MCF 10A (cell line): ENCODE results near the gene PDCD7. TPM values are rescaled to one million over a fixed set of nuclear protein-coding genes. Genes with fewer than 3 reads are reported as not detected.

Source experiments
- BruUV-seq: library from RNA; stranded (reverse); fragments of 400-500 nt; replicated peaks from 2 replicates; lab custom pipeline; 2021; lab: Mats Ljungman, UMichigan
- CTCF ChIA-PET: fragments of 300-600 bp; sonication (Branson Sonifier 250); formaldehyde crosslinking; extraction: SDS; loops from one replicate; lab custom pipeline; 2021; ENCODE audit warnings: antibody characterized with exemption, inconsistent platforms; lab: Yijun Ruan, JAX
- POLR2A ChIA-PET: fragments of 300-600, 350-650 bp; sonication (Branson Sonifier 250); formaldehyde crosslinking; extraction: SDS; loops from one replicate; lab custom pipeline; 2020; ENCODE audit warnings: antibody characterized with exemption, inconsistent platforms; lab: Yijun Ruan, JAX
- DNase-seq: peaks from one replicate; pipeline ENCODE4 v3.0.0-alpha.2; 2018; ENCODE audit not compliant: unreplicated experiment
- H3K27ac Mint-ChIP-seq: one replicate; pipeline ENCODE4 v1.8.0; 2022; ENCODE audit warnings: mild to moderate bottlenecking, low read depth, mixed read lengths; ENCODE audit not compliant: unreplicated experiment
- H3K27me3 Mint-ChIP-seq: one replicate; pipeline ENCODE4 v1.8.0; 2022; ENCODE audit warnings: mixed read lengths; ENCODE audit not compliant: insufficient read depth, unreplicated experiment
- H3K36me3 Mint-ChIP-seq: one replicate; pipeline ENCODE4 v1.8.0; 2022; ENCODE audit warnings: mild to moderate bottlenecking, moderate library complexity, mixed read lengths; ENCODE audit not compliant: insufficient read depth, unreplicated experiment
- H3K4me1 Mint-ChIP-seq: one replicate; pipeline ENCODE4 v1.8.0; 2022; ENCODE audit warnings: mixed read lengths; ENCODE audit not compliant: insufficient read depth, unreplicated experiment
- H3K4me3 Mint-ChIP-seq: one replicate; pipeline ENCODE4 v1.8.0; 2022; ENCODE audit warnings: mild to moderate bottlenecking, moderate library complexity, mixed read lengths; ENCODE audit not compliant: unreplicated experiment
- H3K9me3 Mint-ChIP-seq: one replicate; pipeline ENCODE4 v1.8.0; 2022; ENCODE audit warnings: mixed read lengths; ENCODE audit not compliant: unreplicated experiment
- CTCF ChIP-seq: fragments of 200-600 bp; IDR thresholded peaks from one replicate; pipeline ENCODE4 v1.8.0; 2022; ENCODE audit warnings: antibody characterized with exemption, mild to moderate bottlenecking; ENCODE audit not compliant: unreplicated experiment
- intact Hi-C: fragments of 100-400 bp; cut with micrococcal nuclease; formaldehyde crosslinking; loops from 2 replicates; pipeline ENCODE4 v1.14.1; 2022
- total RNA-seq: library from RNA; stranded (reverse); gene quantifications from 2 replicates; pipeline ENCODE4 v1.2.3, GENCODE V29; 2022

PDCD7 gene
- total RNA-seq, 1 experiment from 2014 or later = 26.3 TPM

- TF ChIP-seq CTCF = no peak
- no peak overlapping the region for H3K27ac Mint-ChIP-seq
Measured at GRCh38 chr15:65091946-65092770, 41.5 kb downstream of the PDCD7 start.

GRCh38 chr15:65089206-65089824, 44.3 kb downstream of the PDCD7 start:
- no peaks in the 10 kb centered on the region for H3K4me1 Mint-ChIP-seq
- ChIA-PET POLR2A (interaction anchor here (0.6 kb wide), 1 partner anchor 162 kb away, joined by 3 read pairs; no protein-coding TSS in a partner anchor), CTCF (no interaction called here)
- DNase-seq = no peak
- no peaks in the 10 kb centered on the region for H3K36me3 Mint-ChIP-seq
- no peak overlapping the region for H3K4me3 Mint-ChIP-seq
- no peak for TF ChIP-seq CTCF
- no TSS peak for BruUV-seq
- H3K9me3 Mint-ChIP-seq = no peaks in the 10 kb centered on the region
- peaks cover 15% of the 10 kb centered on the region for H3K27me3 Mint-ChIP-seq
- H3K27ac Mint-ChIP-seq = no peak overlapping the region
- intact Hi-C loops = no loop called here

More at GRCh38 chr15:65091946-65092770, 41.5 kb downstream of the PDCD7 start:
- Mint-ChIP-seq H3K36me3 (no peaks in the 10 kb centered on the region), H3K4me3 (no peak overlapping the region), H3K27me3 (no peaks in the 10 kb centered on the region), H3K4me1 (no peaks in the 10 kb centered on the region), H3K9me3 (no peaks in the 10 kb centered on the region)
- DNase-seq = no peak
- no TSS peak for BruUV-seq
- CTCF ChIA-PET = interaction anchor here (0.7 kb wide), 1 partner anchor 39 kb away, joined by 4 read pairs; no protein-coding TSS in a partner anchor
- POLR2A ChIA-PET = interaction anchor here (0.5 to 1.6 kb wide), 2 partner anchors 9 to 42 kb away, joined by 3 read pairs; no protein-coding TSS in a partner anchor
- intact Hi-C loops = no loop called here

- no peaks in the 10 kb centered on the region for H3K4me1 Mint-ChIP-seq
- ChIA-PET CTCF (no interaction called here), POLR2A (no interaction called here)
- no peak overlapping the region for H3K27ac Mint-ChIP-seq
- no peaks in the 10 kb centered on the region for H3K36me3 Mint-ChIP-seq
- DNase-seq = no peak
- peaks cover 22% of the 10 kb centered on the region for H3K27me3 Mint-ChIP-seq
- no TSS peak for BruUV-seq
- TF ChIP-seq CTCF = no peak
- no peak overlapping the region for H3K4me3 Mint-ChIP-seq
- H3K9me3 Mint-ChIP-seq = no peaks in the 10 kb centered on the region
- intact Hi-C loops = no loop called here
Measured at GRCh38 chr15:65088643-65089021, 45.0 kb downstream of the PDCD7 start.
